ENCODE measurements around the gene TUBGCP6.
A peak's percentile ranks its signal among the peaks of the same experiment; 100 is the strongest.

Gene TUBGCP6

DNA sequence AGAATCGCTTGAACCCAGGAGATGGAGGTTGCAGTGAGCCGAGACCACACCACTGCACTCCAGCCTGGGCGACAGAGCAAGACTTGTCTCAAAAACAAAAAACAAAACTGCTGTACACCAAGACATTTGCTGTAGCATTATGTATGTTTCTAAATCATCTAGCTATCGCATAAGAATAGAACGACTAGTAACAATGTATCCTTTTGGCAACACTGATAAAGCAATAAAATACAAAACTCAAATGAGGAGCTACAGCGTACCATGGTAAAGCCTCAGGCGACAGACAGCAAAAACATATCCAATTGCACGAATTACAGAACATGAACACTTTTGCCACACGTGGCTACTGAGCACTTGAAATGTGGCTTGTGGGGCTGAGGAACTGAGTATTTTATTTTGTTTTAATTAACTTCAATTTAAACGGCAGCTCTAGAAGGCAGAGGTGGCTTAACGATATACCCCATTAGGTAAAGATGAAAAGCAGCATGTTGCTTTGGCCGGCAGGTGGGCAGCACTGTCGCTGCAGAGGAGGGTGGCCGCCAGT is 2.3 kb downstream of the TUBGCP6 start:
- no peak overlapping the region for H3K4me3 ChIP-seq (IDR thresholded peaks at IDR 0.05; ENCODE audit: insufficient read depth, low read depth, low read length)
- no peak overlapping the region for H3K9ac ChIP-seq

DNA sequence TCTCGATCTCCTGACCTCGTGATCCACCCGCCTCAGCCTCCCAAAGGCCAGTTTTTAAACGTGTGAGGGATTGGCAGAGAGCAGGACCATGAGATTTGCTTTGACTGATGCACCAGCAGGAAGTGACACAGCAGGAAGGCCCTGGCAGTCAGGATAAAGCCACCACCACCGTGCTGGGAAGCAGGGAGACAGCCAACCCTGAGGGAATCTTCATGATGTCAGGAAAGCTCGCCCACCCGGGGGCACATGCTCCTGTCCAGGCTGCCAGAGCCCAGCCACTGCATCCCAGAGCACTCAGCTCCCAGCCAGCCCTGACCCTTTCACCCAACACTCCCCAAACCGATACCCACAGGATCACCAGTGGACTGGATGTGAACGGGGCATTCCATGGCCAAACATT is 6.1 kb downstream of the TUBGCP6 start:
- Histone ChIP-seq H3K4me1 (ENCODE audit: low read depth, poor library complexity, severe bottlenecking) (peaks cover 17% of the 10 kb centered on the region), H3K36me3 (ENCODE audit: insufficient read depth) (no peaks in the 10 kb centered on the region), H3K27ac (no peak overlapping the region), H3K9ac (no peak overlapping the region), H3K27me3 (ENCODE audit: insufficient read depth, low read depth) (no peaks in the 10 kb centered on the region), H2AFZ (ENCODE audit: low read depth) (no peak overlapping the region), H3K4me2 (no peak overlapping the region), H3K79me2 (ENCODE audit: insufficient read depth, low read depth) (peaks cover 22% of the 10 kb centered on the region; the same call in 1 of the 2 replicates), H4K20me1 (ENCODE audit: insufficient read depth) (no peaks in the 10 kb centered on the region), H3K4me3 (IDR thresholded peaks at IDR 0.05; ENCODE audit: insufficient read depth, low read depth, low read length) (no peak overlapping the region)
- TF ChIP-seq, protein P1, sequence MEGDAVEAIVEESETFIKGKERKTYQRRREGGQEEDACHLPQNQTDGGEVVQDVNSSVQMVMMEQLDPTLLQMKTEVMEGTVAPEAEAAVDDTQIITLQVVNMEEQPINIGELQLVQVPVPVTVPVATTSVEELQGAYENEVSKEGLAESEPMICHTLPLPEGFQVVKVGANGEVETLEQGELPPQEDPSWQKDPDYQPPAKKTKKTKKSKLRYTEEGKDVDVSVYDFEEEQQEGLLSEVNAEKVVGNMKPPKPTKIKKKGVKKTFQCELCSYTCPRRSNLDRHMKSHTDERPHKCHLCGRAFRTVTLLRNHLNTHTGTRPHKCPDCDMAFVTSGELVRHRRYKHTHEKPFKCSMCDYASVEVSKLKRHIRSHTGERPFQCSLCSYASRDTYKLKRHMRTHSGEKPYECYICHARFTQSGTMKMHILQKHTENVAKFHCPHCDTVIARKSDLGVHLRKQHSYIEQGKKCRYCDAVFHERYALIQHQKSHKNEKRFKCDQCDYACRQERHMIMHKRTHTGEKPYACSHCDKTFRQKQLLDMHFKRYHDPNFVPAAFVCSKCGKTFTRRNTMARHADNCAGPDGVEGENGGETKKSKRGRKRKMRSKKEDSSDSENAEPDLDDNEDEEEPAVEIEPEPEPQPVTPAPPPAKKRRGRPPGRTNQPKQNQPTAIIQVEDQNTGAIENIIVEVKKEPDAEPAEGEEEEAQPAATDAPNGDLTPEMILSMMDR (conservative IDR thresholded peaks at IDR 0.05; ENCODE audit: low read depth, low read length), result no peak

More for the DNA sequence above, 2.3 kb downstream of the TUBGCP6 start:
- peaks cover 25% of the 10 kb centered on the region; the same call in 1 of the 2 replicates for H3K79me2 ChIP-seq (ENCODE audit: insufficient read depth, low read depth)
- peaks cover 9% of the 10 kb centered on the region for H3K4me1 ChIP-seq (ENCODE audit: low read depth, poor library complexity, severe bottlenecking)
- no peak overlapping the region for H2AFZ ChIP-seq (ENCODE audit: low read depth)
- H3K36me3 ChIP-seq (ENCODE audit: insufficient read depth), result no peaks in the 10 kb centered on the region
- no peaks in the 10 kb centered on the region for H3K27me3 ChIP-seq (ENCODE audit: insufficient read depth, low read depth)
- no peaks in the 10 kb centered on the region for H4K20me1 ChIP-seq (ENCODE audit: insufficient read depth)
- TF ChIP-seq, protein P1 (conservative IDR thresholded peaks at IDR 0.05; ENCODE audit: low read depth, low read length), result no peak
- H3K27ac ChIP-seq, result no peak overlapping the region
- H3K4me2 ChIP-seq, result peak overlapping the region; percentile 66

DNA sequence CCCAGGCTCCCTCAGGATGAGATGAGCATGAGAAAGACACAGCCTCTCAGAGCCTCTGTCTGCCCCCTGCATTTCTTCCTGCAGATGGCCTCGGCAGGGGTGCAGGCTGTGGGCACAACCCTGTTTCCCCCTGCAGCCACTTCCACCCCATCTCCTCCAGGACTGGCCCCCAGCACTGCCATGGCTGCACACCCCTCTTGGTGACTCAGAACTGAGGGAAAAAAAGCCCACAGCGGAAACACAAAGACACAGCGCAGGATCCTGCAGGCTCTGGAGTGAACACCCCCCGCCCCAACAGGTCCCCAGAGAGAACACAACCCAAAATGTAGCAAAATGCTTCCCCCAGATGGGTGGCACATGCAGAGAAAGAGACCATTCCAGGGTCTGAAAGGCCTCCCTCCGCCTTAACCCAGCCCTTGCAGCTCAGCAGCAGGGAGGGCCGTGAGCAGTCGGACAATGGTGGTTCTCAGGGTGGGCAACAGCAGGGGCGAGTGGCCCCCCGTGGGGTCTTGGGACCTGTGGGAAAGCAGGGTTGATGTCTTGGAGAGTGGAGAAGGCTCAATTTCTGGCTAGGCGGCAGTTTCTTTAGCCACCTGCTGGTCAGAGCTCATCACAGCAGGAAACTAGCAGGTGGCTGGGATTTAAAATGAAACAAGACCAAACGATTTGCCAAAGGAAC is 8.0 kb downstream of the TUBGCP6 start:
- peaks cover 9% of the 10 kb centered on the region for H3K4me1 ChIP-seq (ENCODE audit: low read depth, poor library complexity, severe bottlenecking)
- H2AFZ ChIP-seq (ENCODE audit: low read depth), result no peak overlapping the region
- no peak overlapping the region for H3K27ac ChIP-seq
- H4K20me1 ChIP-seq (ENCODE audit: insufficient read depth), result no peaks in the 10 kb centered on the region
- TF ChIP-seq, protein P1 (conservative IDR thresholded peaks at IDR 0.05; ENCODE audit: low read depth, low read length), result peak; percentile 62
- H3K4me3 ChIP-seq (IDR thresholded peaks at IDR 0.05; ENCODE audit: insufficient read depth, low read depth, low read length), result no peak overlapping the region
- peaks cover 6% of the 10 kb centered on the region; the same call in 1 of the 2 replicates for H3K79me2 ChIP-seq (ENCODE audit: insufficient read depth, low read depth)
- H3K9ac ChIP-seq, result no peak overlapping the region
- H3K27me3 ChIP-seq (ENCODE audit: insufficient read depth, low read depth), result no peaks in the 10 kb centered on the region
- no peaks in the 10 kb centered on the region for H3K36me3 ChIP-seq (ENCODE audit: insufficient read depth)
- peak overlapping the region; percentile 41; the same call in 1 of the 2 replicates for H3K4me2 ChIP-seq

DNA sequence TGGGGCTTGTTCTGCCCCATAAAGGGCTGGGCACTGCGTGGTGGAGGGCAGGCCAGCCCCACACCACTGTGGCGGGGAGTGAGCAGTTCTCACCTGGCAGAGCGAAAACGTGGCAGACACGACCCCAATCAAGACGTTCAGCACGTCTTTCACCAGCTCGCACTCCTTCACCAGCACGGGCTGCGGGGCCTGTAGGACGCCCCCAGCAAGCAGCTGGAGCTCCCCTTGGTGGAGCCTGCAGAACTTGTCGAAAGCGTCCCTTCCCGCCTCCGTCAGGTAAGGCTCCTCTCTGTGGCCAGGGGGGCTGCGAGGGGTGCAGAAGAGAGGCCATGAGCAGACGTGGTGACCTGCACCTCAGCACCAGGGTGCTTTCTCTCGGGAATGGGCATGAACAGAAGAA is 11.6 kb downstream of the TUBGCP6 start:
- Histone ChIP-seq H2AFZ (ENCODE audit: low read depth) (no peak overlapping the region), H3K79me2 (ENCODE audit: insufficient read depth, low read depth) (no peaks in the 10 kb centered on the region), H3K36me3 (ENCODE audit: insufficient read depth) (no peaks in the 10 kb centered on the region), H3K4me3 (IDR thresholded peaks at IDR 0.05; ENCODE audit: insufficient read depth, low read depth, low read length) (no peak overlapping the region), H3K9ac (no peak overlapping the region), H4K20me1 (ENCODE audit: insufficient read depth) (no peaks in the 10 kb centered on the region), H3K4me2 (no peak overlapping the region), H3K27me3 (ENCODE audit: insufficient read depth, low read depth) (no peaks in the 10 kb centered on the region), H3K27ac (no peak overlapping the region), H3K4me1 (ENCODE audit: low read depth, poor library complexity, severe bottlenecking) (peaks cover 9% of the 10 kb centered on the region)
- TF ChIP-seq, protein P1 (conservative IDR thresholded peaks at IDR 0.05; ENCODE audit: low read depth, low read length), result no peak

All from KMS-11 (cell line).